GM18498 (cell line): ENCODE measurements around the gene PTPRQ.

Source experiments
- ATAC-seq: cut with Tn5 transposase; IDR thresholded peaks from one replicate; pipeline ENCODE4 v1.9.1; 2021; ENCODE audit warnings: mild to moderate bottlenecking, moderate library complexity; ENCODE audit not compliant: unreplicated experiment

Gene PTPRQ

DNA sequence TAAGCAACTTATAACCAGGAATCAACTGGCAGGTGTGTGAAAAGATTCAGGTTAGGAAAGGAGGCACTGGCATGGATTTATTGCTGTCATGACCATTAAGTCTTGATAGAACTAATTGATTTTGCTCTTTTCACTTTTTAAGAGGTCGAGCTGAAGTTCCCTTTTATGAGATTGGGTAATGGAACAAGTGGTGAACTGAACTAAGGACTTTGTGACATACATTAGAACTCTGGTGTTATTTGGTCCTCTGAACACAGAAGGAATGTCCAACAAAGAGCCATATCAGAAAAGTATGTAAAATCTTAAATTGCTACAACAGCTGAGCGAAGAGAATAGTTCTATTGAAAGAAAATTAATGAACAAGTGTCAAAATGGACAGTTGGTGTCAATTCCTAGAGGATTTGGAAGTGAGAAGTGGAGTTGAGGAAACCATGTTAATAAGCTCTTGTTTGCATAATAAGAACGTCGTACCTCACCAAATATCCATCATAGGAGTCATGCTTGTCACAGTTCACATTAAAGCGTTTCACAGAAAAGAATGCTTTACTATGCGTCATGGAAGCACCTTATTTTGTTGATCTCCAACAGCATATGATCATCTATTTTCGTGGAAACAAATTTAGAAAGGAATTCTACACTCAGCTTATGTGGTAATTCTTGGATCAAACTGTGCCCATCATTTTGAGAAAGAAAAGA is 255.0 kb downstream of the PTPRQ start:
- no peak for ATAC-seq

DNA sequence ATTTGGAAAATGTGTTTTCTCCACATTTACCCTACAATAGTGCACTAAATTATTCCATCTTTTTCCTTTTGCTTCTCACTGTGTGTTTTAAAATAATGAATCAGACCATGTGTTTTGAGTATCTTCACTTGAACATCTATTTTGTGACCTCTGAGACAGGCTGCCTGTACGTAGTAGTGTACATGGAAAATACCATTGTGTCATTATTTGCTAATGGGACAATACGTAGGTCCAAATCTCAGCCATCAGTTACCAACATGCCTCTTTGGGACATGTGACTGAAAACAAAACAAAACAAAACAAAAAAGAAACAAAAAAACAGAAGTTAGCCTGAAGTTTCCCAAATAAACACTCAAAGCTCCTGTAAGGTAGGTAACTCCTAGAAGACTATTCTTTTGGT is 256.3 kb downstream of the PTPRQ start:
- no peak for ATAC-seq

DNA sequence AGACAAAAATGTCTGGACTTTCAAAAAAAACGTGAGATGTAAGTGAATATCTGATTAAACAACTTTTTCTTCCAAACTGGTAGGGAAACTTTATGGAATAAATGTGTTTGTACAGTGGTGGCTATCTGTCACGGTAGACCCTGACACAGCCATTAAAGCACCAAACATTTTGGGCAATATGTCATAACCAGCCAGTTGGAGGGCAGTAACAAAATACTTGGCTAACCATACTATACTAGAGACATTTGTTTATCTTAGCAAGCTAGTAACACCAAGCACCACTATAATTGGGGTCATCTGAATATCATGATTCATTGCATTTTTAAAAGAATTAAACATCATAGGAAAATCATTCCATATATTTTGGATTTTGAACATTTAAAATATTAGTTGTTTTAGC is 257.4 kb downstream of the PTPRQ start:
- ATAC-seq = no peak

DNA sequence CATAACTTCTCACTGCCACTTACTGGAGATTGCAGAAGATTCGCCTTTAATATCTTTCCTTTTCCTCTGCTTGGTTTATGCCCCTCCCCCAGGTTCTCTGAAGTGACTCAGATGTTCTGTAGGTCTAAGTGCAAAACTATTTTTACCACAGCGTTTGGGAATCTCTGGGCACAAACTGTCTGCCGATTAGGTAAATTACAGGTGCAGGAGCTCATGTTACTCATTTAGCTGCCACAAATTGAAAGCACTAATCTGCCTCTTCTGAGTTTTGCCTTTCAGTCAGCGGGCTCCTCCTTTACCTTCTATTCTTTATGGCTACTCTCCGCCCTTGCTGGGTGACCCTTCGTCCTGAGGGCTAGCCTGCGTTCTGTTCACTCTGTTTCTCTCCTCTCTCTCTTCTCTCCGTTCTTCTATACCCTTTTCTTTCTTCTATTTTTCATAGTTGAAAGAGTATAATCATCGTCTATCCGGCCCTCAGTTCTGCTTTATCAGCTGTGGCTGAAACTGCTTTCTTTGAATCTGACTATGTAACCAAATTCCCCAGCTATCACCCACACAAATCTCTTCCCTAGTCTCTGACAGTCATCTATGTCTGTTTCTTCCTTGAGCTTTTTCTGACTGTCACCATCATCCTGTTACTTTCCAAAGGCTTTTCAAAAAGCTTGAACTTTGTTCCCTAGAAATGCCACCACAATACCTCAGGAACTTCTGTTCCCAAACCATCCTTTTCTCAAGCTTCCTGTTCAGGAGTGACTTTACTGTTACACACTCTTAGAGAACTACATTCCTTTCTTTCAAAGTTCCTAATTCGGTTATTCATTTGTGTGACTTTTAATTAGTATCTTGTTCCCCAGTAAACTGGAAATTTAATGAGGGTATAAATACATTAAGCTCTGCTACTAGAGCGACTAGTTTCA is 259.1 kb downstream of the PTPRQ start:
- ATAC-seq = peak; percentile 83

DNA sequence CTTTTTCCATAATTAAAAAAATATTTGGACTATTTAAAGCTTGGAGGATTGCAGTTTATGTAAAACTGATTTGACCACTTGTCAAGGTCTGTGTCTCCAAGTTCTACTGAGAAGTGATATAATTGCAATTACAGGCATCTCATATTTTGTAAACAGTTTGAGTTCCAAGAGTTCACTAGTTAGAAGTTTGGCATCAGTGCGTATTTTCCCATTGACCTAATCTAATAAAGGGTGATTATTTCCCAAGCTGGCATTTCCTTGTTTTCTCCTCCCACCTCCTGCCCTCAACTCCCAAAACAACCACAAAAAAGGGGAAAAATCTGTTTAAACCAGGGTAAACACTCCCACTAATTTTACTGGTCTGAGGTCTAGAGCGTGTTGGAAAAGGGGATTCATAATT is 260.4 kb downstream of the PTPRQ start:
- no peak for ATAC-seq

DNA sequence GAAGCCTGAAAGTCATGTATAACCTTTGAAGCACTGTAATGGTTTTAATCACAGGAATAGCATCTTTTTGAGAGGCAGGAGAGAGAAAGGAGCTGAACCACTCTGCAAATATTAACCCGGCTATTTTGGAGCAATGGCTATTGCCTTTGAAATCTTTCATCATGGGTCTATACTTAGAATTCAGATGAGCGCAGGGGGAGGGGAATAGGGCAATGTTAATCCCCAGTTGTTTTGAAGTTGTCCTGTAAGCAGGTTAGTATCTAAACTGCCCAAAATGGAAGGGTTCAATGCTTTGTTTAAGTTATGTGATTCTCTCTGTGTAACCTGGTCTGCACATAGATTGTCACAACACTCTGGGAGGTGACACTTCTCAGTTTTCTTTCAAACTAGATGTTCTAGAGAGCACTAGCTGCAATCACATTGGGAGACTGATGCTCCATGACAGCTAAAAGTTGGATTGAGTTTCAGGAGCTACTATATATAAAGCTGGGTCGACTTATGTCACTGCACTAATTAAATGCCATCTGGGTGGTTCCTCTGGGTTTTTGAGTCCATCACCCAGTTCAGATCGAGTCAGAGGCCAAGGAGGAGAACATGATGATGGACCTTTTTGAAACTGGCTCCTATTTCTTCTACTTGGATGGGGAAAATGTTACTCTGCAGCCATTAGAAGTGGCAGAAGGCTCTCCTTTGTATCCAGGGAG is 263.2 kb downstream of the PTPRQ start, which contains the start of gene MYF6:
TSS of gene MYF6 (plus strand) at position 509 of the 704 bp plus-strand sequence. CDS start at position 595, 86 bp downstream.
- ATAC-seq = no peak

DNA sequence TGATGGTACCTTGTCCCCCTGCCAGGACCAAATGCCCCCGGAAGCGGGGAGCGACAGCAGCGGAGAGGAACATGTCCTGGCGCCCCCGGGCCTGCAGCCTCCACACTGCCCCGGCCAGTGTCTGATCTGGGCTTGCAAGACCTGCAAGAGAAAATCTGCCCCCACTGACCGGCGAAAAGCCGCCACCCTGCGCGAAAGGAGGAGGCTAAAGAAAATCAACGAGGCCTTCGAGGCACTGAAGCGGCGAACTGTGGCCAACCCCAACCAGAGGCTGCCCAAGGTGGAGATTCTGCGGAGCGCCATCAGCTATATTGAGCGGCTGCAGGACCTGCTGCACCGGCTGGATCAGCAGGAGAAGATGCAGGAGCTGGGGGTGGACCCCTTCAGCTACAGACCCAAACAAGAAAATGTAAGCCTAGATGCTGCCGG is 263.8 kb downstream of the PTPRQ start:
- no peak for ATAC-seq

DNA sequence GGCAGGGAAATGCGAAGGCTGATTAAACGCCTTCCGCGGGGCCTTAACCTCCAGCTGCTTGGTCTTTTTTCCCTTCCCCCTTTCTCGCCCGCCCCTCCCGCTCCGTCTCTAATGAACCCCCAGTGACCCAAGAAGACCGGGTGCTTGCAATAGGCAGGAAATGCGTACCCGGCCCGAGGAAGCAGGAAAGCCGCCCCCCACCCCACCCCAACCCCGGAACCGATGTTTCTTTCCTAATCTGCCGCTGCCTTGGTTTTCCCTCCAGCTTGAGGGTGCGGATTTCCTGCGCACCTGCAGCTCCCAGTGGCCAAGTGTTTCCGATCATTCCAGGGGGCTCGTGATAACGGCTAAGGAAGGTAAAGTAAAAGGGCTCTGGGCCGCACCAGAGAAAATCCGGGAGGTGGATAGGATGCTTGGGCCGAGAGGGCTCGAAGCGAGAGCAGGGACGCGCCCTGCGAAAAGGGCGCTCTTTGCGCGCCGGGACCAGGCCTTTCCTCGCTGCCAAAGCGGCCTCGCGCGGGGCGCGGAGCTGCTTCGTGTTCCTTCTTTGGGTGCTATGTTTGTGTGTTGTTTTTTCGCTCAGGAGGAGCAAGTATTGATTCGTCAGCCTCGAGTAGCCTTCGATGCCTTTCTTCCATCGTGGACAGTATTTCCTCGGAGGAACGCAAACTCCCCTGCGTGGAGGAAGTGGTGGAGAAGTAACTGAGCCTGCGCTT is 264.4 kb downstream of the PTPRQ start:
- no peak for ATAC-seq

DNA sequence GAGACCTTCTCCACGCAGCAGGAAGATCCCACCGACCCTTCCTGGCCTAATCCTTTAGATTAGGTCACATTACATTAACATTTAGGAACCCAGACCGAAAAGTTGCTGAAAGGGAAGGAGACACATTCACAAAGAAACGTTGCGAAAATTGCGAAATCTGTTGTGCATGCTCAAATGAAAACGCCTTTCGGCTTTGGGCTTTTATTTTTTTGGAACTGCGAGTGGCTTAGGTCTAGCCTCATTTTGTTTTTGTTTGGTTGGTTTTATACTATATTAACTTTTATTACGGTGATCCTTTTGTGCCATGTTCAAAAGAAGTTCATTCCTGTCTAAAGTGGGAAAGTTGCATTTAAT is 264.9 kb downstream of the PTPRQ start:
- ATAC-seq = no peak

DNA sequence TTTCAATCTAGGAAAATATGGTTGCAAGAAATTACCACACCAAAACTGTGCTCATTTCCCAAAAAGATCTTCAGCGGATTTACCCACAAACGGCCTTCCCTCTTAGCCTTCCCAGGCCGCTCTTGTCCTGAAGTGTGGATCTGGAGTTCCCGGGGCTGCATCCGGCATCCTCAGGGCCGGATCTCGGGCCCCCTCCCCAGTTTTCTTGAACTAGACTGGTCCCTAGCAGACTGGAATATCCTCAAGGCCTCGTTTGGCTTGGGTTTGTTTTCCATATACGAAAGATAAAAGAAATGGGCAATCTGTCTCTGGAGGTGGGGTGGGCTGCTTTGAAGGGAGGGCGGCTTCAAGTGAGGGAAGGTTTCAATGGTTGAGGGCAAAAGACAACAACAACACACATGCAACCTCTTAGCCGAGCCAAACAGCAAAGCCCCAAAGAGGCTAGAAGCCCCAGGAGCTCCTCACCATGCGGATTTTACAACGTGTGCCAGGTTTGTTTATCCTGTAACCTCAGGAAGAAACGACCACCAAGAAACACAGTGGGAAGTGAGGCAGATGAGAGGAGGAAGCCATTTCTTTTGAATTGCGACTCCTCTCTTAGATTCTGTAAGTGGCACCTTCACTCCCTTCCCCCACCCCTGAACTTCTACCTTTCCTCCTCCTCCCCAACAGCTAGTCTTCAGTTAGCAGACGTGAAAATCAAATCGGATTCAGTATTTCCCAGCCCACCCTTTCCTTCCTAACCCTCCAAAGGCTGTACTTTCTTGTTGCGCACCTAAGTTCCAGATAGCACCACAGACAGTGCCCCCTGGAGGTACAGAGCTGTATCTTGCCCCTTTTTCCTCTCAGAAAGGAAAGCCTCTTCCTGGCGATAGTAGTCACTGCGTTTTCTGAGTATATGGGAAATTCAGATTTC is 266.0 kb downstream of the PTPRQ start:
- ATAC-seq = peak; percentile 78

DNA sequence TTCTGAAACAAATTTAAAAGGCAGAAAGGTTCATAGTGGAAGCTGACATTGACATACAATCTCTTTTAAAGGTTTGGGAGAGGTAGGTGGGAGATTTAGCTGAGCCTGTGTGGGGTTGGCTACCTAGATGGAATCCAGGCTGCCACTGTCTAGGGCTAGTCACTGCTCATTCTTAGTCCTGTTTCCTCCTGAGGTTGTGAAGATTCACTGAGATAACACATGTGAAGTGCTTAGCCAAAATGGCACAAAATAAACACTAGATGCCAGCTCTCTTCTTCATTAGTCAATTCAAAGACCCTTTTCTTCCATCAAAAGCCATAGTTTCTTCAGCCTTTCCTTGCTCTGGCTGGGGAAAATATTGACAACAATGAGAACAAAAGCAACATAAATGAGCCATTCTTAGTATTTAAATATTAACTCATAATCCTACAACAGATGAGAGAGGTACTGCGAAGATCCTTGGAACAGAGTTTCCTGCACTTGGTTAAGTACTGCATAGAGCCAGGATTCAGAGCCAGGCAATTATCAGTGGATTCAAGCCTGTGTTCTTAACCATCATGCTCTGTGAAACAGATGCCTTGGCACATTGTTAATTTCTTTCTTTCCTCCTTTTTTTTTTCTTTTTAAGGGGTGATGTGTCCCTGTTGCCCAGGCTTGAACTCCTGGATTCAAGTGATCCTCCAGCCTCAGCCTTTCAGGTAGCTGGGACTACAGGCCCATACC is 266.9 kb downstream of the PTPRQ start:
- peak; percentile 34 for ATAC-seq

DNA sequence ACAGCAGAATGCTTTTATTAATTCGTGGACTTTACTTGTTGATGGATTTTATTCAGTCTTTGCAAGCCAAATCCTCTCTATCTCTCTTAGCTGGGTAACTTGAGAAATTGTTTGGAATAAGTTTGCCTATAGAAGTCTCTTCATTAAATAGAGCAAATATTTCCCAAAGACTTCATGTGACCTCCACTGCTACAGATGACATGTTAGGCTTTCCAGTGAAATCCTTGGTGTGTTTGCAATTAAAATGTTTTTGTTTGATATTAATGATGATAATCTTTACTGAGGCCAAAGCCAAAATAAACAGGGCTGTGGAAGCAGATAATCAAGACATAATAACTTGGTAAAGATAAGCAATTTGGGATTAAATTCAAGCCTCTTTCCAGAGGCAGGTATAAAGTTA is 267.8 kb downstream of the PTPRQ start:
- ATAC-seq = no peak

DNA sequence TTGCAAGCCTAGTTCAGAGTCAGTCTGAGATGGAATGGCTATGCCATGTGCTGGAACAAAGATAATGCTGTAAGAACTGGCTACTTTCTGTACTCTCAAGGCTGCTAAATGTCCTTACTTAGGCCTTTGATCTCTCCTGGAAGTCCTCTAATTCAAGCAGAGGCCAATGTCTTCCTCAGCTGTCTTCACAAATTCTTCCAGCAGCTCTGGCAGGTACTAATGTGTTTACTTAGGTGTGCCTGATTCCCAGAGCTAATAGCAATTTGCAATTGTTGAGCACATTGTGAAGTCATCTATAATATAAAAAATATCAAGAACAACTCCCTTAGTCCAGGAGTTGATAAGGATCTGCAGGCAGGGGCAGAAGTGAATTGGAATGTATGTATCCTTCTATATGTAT is 268.8 kb downstream of the PTPRQ start:
- ATAC-seq = no peak

DNA sequence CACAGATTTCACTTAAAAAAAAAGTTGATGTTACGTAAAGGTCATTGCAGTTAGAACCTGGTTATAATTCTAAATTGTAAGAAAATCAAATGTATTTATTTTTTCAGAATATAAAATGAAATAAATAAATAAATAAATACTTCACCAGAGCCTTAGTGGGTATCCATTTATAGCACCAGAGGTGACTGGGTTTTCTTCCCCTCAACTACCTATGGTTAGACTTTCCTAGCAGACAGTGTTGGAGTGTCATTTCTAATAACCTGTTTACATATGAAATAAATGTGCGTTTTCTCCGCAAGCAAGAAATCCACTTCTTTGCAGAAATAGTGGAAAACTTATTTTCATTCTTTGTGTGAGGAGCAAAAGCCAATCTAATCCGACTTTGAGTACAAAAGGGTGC is 269.4 kb downstream of the PTPRQ start:
- ATAC-seq = no peak

DNA sequence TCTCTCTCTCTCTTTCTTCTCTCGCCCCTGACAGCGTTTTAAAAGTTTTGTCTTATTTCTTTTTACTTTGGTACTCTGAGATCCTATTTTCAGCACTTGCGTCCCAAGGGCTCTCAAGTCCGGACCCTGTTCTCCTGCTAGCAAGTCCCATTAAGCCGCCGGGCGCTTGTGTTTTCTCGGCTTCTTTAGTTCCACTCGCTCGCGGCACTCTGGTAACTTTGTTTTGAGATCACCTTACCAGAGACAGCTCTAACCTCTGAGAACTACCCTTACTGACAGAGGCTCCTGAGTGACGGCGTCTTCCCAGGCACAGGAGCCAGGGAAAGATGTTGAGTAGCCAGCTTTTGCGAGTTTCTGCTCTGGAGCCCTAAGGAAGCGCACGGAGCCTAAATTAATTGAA is 270.0 kb downstream of the PTPRQ start:
- ATAC-seq = no peak

DNA sequence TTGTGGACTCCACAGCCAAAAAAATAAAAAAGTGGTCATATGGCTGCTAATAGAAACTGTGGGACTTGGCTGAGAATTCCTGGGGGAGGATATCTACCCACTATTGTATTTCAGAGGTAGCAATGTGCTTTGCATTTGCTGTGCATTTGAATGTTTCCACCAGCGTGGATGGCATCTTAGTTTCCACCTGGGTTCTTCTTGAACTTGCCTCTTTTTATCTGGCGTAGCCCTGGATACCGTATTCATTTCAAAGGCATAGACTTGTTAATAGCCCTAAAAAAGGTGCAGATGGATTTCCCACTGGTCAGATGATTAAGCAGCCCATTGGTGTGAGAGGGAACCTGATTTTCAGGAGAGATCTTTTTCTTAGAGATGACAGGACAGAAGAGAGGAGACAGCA is 270.8 kb downstream of the PTPRQ start:
- ATAC-seq = no peak

DNA sequence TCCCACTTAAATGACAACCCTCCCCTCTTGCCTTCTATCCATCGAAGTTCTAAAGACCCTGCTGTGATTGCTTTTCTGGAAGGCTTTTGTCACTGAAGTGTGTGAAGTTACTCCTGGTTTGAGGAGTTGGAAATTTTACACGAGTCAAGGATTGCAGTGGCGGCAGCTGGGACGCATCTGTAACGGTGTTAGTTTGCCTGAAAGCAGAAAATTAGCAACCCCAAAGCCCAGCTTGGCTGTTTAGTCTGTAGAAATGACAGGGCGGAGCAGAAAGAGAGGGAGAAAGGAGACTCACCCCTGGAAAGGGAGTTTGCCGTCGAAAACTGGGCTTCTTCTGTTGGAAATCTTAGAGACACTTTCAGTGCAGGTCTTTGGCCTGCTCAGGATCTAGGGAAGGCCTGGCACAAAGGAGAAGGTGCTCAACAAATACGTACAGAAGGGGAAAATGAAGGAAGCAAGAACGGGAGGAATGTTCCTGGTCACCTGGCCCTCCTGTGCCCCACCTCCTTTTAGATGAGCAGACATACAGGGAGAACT is 271.7 kb downstream of the PTPRQ start:
- no peak for ATAC-seq

DNA sequence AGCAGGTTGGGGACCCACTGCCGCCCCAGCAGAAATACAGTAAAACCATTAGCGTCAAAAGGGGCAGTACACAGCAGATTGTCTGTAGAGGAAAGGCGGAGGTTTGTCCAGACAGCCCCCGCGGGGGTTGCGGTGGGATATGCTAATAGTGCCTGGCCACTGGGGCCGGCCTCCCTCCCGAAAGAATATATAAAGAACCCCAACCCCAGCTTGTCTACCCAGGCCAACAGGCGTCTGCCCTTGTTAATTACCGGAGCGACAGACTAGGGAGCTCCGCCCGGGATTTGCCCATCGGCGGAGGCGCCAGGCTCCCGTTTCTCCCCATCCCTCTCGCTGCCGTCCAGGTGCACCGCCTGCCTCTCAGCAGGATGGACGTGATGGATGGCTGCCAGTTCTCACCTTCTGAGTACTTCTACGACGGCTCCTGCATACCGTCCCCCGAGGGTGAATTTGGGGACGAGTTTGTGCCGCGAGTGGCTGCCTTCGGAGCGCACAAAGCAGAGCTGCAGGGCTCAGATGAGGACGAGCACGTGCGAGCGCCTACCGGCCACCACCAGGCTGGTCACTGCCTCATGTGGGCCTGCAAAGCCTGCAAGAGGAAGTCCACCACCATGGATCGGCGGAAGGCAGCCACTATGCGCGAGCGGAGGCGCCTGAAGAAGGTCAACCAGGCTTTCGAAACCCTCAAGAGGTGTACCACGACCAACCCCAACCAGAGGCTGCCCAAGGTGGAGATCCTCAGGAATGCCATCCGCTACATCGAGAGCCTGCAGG is 272.8 kb downstream of the PTPRQ start, which contains the start of gene MYF5:
TSS of gene MYF5 (plus strand) at position 217 of the 774 bp plus-strand sequence. CDS start at position 369, 152 bp downstream.
- no peak for ATAC-seq
